Brain pericyte (primary cell): Measurements from ENCODE around the gene ALG12.
"Not testable (repeated sequence)": the region's sequence is repeated elsewhere in the genome, so short reads cannot be mapped to it uniquely, and the experiment has no call there.

ENCODE experiments used
- DNase-seq: peaks from one replicate; pipeline ENCODE4 v3.0.0-alpha.2; 2012; ENCODE audit warnings: low read depth, low spot score

ALG12 gene

DNA sequence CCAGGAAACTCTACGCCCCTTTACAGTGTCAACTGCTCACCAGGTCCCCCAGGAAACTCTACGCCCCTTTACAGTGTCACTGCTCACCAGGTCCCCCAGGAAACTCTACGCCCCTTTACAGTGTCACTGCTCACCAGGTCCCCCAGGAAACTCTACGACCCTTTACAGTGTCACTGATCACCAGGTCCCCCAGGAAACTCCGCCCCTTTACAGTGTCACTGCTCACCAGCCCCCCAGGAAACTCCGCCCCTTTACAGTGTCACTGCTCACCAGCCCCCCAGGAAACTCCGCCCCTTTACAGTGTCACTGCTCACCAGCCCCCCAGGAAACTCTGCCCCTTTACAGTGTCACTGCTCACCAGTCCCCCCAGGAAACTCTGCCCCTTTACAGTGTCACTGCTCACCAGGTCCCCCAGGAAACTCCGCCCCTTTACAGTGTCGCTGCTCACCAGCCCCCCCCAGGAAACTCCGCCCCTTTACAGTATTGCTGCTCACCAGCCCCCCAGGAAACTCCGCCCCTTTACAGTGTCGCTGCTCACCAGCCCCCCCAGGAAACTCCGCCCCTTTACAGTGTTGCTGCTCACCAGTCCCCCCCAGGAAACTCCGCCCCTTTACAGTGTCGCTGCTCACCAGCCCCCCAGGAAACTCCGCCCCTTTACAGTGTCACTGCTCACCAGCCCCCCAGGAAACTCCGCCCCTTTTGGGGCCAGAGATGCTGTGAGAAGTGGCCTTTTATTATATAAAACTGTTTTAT is 27.0 kb upstream of the ALG12 start:
- not testable (repeated sequence) for DNase-seq

GRCh38 chr22:49944399-49944891 is 26.2 kb upstream of the ALG12 start:
- DNase-seq = no peak

- DNase-seq = no peak
These were observed 25.6 kb upstream of the ALG12 start for GRCh38 chr22:49943771-49944398.

DNA sequence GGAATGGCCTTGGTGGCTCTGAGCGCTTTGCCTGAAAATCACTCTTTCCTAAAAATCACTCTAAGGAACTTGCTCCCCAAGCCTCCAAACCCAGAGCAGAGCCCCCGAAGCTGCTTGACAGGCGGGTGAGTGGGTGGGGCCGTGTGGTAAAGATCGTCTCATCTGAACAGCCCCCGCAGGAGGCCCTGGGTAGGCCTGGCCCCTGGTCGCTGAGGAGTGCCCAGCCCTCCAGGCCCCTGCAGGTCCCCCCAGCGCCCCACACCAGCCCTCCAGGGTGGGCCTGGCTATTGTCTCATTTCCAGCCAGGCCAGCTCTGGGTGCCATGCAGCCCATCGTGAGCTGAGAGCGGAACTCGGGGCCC is 25.1 kb upstream of the ALG12 start:
- no peak for DNase-seq

DNA sequence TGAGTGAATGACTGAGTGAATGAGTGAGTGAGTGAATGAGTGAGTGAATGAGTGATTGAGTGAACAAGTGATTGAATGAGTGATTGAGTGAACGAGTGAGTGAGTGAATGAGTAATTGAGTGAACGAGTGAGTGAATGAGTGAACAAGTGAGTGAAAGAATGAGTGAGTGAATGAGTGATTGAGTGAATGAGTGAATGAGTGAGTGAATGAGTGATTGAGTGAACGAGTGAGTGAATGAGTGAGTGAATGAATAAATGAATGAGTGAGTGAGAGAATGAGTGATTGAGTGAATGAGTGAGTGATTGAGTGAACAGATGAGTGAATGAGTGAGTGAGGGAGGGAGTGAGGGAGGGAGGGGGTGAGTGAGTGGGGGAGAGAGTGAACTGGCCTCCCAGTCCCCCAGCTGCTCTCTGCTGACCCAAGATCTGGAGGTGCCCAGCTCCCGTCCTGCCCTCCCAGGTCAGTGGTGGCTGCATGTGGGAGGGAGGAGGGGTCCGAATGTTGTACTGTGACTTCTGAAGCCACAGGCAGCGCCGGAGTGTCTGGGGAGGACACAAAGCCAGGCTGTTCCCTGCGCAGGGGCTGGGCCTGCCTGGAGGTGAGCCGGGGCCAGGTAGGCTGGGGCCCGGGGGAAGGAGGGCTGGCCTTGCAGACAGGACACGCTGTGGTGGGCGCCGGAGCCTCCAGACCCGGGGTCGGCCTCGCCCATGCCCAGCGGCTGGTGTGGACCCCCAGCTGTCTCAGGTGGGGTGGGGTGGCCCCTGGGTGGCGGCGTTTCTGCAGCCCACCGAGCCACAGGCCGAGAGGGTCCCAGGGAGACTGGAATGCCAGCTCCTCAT is 24.5 kb upstream of the ALG12 start:
- no peak for DNase-seq

DNA sequence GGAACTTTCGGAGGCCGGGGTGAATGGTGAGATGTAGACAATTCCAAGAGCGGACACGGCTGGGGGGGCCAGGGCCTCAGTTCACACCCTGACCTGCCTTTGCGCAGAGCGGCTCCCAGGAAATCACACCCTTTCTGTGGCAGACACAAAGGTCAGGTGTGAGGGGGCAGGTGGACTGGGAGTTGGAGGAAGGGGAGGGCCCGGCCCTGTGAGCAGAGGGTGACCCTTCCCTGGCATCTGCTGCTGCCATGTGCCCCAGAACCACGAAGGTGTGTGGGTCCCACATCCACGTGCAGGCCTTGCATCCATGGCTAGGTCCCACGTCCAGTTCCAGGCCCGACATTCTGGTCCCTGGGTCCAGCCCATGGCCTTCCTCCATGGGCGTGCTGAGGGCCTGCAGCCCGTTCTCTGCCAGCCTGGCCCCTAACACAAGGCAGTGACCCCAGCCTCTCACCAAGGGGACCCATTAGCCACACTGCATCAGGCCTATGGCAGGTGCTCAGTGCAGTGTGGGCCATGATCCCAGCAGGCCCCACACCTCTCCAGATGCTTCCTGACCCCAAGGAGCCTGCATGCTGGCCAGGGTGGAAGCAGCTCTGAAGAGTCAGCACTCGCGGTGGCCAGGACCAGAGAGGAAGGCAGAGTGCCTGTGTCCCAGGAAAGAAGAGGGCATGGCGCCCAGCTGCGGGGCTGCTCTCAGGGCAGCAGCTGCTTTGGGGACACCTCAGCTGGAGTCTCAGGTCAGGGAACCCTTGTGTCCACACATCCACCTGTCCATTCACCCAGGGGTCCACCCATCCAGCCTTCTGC is 23.5 kb upstream of the ALG12 start:
- DNase-seq = no peak

- no peak for DNase-seq
These were observed 20.4 kb upstream of the ALG12 start for GRCh38 chr22:49938565-49939136.

- DNase-seq = no peak
These were observed 19.7 kb upstream of the ALG12 start for GRCh38 chr22:49937758-49938564.

DNA sequence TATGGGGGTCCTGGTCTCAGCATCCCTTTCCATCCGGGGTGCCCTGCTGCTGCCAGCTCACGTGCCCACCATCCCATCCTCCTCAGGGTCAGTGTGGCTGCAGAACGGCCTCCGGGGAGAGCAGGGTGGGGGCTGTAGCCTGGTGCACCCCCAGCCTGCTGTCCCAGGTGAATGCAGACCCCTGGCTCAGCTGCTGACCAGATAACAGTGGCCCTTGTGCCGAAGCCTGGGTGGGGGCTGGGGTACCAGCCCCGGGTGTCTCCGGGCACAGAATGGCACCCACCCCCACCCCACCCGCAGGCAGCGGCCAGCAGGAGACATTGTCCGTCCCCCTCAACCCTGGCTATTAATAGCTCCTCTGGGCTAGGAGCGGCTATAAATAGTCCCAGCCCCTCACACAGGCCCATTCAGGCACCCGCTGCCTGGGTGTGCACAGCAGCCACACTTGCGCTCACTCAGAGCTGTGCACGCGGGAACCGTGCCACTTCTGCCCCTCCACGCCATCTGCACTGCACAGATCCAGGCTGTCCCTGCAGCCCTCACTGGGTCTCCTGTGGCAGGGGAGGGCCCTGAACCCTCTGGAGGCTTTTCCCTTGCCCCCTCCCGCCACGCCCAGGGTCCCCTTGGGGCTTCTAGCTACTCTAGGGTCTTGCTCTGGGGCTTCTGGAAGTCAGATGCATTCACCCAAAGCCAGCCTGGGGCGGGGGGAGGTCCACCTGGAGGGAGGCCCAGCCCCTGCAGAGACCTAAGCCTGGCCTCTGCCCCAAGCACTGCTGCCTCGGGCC is 18.9 kb upstream of the ALG12 start:
- DNase-seq = no peak

- no peak for DNase-seq
These were observed 18.1 kb upstream of the ALG12 start for GRCh38 chr22:49936018-49936972.

- DNase-seq = no peak
These were observed 17.3 kb upstream of the ALG12 start for GRCh38 chr22:49935561-49935960.

DNA sequence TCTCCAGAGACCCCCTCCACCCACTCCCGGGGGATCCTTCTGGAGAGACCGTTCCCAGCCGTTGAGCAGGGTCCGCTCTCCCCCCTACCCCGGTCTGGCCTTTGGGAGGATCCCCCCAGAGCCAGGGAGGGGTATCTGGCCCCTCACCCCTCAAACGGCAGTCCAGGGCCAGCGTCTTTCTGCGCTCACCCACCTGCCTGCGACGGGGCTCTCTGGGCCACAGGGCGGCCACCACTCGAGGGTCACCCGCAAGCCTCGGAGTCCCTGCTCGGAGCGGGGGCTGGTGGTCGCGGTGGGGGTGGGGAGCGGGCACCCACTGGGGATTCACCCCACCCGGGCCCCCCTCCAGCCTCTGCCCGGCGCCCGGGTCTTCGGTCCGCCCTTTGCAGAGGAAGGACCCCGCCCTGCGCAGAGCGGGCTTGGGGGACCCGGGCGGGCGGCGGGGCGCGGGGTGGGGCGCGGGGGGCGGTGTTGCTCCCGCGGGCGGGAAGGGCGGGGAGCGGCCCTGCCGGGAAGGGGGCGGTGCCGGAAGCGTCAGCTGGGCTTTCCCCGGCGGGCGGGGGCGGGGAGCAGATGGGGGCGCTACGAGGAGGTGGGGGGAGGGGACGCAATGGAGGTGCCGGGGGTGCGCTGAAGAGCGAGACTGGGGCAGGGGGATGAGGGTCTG is 16.8 kb upstream of the ALG12 start:
- DNase-seq = no peak

GRCh38 chr22:49934160-49934890 is 16.1 kb upstream of the ALG12 start:
- DNase-seq = no peak

GRCh38 chr22:49933236-49934159 is 15.3 kb upstream of the ALG12 start:
- no peak for DNase-seq

DNA sequence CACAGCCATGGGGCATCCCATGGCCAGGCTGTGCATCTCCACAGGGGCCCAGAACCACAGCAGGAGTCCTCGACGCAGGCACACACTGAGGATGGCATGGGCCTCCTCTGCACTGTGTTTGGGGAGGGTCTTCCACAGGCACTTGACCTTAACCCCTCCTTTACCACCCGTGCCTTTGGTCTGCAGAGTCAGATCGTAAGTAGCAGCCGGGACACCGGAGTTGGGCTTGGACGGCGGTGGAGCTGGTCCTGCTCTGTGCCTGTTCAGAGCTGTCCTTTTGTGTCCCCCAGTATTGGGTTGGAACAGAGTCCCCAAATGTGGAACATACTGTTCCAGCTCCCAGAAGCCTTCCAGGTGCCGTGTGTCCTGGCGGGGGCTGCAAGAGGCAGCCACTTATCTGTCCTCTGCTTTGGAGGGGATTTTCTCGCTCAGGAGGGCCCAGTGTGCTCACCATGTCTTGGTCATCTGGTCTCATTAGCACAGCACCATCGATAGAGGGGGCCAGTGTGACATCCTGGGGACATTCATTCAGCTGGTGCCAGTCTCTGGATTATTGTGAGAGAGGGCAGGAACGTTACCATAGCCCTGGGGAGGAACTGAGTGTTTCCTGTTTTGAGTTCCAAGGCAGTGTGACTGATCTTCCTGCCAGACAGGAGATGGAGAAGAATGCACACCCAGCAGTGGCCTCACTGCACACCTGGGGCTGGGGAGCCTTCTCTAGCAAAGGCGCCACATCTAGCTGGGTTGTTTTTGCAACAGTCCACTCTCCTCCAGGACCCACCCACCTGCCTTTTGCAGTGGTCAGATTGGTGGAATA is 12.6 kb upstream of the ALG12 start:
- DNase-seq = no peak
